ENCODE measurements around the gene SMIM32.

GRCh38 chr5:136155761-136156160 is 37.2 kb downstream of the SMIM32 start:
- TF ChIP-seq POLR2A (IDR thresholded peaks at IDR 0.05): no peak
- TF ChIP-seq CTCF (IDR thresholded peaks at IDR 0.05): no peak
